NOMO-1 treated with DMSO at 0.1 percent for 48 hours (cell line): ENCODE measurements around the gene RER1.

ENCODE experiments used
- DNase-seq: peaks from one replicate; lab custom pipeline; 2025; ENCODE audit not compliant: unreplicated experiment; lab: John Stamatoyannopoulos, UW

RER1 gene

DNA sequence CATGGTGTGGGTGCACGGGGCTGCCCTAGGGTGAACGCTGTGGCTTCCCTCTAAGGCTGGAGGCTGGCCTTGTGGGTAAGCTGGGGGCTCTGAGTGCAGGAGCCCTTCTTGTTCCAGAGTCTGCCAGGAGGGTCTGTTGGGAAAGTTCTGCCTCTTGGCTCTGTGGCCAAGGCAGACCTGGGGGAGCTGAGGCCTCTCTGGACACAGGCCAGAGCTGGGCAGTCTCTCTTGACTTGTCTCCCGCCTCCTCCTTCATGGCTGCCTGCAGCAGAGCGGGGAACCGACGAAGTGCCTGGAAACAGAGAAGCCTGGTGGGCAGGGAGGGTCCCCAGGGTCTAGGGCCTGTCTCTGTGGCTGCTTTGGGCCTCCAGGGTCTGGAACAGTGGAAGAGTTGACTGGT, 51.0 kb downstream of the RER1 start:
- DNase-seq: no peak

GRCh38 chr1:2443277-2444137, 51.9 kb downstream of the RER1 start:
- no peak for DNase-seq

DNA sequence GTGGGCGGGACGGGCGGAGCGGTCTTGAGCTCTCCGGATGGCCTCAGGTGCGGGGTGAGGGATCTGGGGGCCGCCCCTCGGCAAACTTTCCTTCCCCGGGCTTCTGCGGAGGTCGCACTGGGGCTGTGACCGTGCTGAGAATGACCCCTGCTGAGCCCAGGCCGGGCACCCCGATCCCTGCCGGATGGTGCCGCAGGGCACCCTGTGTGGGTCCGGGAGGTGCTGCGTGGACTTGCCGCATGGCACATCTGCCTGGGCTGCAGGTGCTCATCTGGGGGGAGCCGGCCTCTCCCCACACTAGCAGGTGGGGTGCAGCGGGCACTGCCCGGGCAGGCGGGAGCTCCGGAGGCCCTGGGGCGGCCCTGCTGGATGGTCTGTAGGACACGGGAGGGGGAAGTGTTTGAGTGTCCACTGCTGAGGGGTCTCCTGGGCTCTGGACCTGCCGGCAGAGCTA, 52.5 kb downstream of the RER1 start:
- no peak for DNase-seq

- no peak for DNase-seq
Measured at GRCh38 chr1:2445162-2445822, 53.7 kb downstream of the RER1 start.

DNA sequence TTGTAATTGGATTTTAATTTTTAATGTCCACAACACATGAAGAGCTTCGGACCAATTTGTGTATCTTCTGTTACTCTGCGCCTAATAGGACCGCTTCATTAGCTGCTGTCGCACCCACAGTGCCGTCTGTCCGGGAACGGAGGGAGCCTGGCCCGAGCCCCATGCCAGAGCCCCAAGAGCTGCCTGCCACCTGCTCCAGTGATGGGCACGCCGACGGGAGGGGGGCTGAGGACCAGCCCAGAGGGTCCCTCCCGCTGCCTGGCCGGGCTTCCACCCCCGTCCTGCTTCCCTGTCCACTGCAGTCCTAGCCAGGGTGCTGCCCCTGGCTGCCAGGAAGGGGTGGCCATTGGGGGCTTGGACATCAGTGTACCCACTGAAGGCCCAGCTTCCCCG, 54.2 kb downstream of the RER1 start:
- no peak for DNase-seq

DNA sequence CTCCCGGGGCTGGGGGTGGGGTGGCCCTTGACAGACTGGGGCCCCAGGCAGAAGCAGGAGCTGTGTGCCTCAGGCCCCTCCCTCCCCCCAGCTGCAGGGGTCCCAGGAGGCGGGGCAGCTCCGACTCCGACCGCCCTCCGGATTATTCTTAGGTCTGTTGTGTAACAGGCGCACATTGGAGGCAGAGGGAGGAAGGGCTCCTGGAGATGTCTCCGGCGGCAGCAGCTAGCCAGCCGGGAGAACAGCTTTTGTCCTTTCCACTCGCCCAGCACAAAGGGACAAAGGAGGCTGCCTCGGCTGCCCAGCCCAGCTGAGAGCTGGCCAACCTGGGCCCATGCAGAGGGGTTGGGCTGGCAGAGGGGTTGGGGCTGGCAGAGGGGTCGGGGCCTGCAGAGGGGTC, 54.8 kb downstream of the RER1 start:
- no peak for DNase-seq

GRCh38 chr1:2446861-2447260, 55.2 kb downstream of the RER1 start:
- no peak for DNase-seq

GRCh38 chr1:2447276-2448097, 55.8 kb downstream of the RER1 start:
- no peak for DNase-seq

DNA sequence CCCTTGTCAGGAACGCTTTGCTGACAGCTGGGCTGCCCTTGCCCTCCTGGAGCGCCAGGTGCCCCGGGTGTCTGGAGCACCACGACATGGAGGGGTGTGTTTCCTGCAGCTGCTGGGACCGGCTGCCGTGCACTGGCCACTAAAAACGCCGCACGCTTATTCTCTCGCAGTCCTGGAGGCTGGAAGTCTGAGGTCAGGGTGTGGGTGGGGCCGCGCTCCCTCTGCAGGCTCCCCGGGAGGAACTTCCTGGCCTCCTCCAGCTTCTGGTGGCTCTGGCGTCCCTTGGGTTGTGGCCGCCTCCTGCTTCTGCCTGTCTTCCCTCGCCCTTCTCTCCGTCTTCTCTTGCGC, 56.4 kb downstream of the RER1 start:
- DNase-seq: no peak

GRCh38 chr1:2449636-2450454, 58.2 kb downstream of the RER1 start:
- no peak for DNase-seq

- DNase-seq: no peak
Measured at GRCh38 chr1:2451741-2452140, 60.1 kb downstream of the RER1 start.

DNA sequence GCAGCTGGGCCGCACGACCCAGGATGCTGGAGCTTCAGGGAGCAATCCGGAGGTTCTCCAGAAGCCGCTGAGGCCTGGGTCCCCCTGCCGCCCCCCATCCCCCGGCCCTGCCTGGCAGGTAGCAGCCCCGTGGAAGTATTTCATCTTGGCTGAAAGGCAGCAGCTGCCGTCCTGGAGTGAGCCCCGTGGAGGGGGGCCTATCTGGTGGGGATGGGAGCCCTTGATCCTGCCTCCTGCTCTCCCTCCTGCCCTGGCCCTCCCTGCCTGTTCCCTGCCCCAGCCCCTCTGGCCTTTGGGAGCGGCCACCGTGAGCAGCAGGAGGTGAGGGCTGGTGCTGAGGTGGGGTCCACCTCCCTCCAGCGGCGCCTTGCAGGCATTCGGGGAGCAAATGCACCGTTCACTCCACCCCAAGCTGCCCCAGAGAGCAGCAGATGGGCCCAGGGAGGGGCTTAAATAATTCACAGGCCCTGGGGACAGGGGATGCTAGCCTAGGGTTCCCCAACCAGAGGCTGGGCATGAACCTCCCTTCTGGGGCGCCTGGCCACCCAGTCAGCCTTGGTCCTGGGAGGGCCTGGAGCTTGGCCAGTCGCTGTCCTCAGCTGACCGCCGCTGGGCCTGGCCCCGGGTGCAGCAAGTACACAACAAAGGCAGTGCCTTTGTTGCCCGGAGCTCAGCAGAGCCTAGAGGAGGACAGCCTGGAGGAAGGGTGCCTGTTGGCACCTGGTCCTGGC, 60.7 kb downstream of the RER1 start:
- DNase-seq: no peak

DNA sequence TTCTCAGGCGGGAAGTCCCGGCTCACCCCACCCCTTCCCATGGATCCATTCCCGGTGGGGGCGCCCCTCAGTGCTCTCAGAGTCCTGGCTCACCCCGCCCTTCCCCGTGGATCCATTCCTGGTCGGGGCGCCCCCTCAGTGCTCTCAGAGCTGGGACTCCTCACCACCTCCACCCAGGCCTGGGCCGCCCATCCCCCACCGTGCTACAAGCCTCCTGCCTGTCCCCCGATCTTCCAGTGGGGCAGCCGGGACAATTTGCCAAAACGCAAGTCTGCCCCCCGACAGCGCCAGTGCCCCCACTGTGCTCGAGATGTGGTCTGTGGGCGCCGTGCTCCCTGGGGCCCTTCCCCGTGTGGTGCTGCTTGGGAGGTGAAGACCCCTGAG, 61.3 kb downstream of the RER1 start:
- no peak for DNase-seq

DNA sequence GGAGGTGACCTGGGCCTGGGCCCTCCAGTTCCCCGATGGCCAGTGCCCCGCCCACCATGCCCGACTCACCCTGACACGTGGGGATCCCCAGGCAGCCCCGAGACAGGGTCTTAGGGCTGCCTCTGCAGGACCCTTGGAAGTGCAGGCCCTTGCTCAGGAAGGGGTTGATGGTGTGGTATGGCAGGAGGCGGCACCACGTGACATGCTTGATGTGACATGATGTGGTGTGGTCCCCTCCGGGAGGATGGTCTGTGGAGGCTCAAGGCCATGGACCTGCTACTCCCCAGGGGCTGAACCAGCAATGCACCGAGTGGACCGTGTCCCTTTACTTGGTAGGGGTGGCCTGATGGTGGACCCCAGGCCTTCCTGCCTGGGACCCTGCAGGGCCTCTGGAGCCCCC, 62.6 kb downstream of the RER1 start:
- no peak for DNase-seq
